Measurements from ENCODE around the gene MARK3.

- TF ChIP-seq CTCF (optimal IDR thresholded peaks at IDR 0.05 in 1 of 3, IDR thresholded peaks at IDR 0.05 in 1 of 3, conservative IDR thresholded peaks at IDR 0.05 in 1 of 3; ENCODE audit: extremely low read depth in 1 of 3, insufficient read depth in 2 of 3, low read length in 3 of 3), result no peak
- TF ChIP-seq EZH2 (IDR thresholded peaks at IDR 0.05; ENCODE audit: low read length), result no peak
Measured at GRCh38 chr14:103361867-103362266, 23.3 kb upstream of the MARK3 start.
